Calu3 (cell line): ENCODE results near the gene CES2. TPM values are rescaled to one million over a fixed set of nuclear protein-coding genes. Genes with fewer than 3 reads are reported as not detected.

Source experiments
- BruUV-seq: library from RNA; stranded (reverse); fragments of 400-500 nt; replicated peaks from 2 replicates; lab custom pipeline; 2021; lab: Mats Ljungman, UMichigan
- CTCF ChIA-PET: fragments of 300-600 bp; sonication (Branson Sonifier 250); formaldehyde crosslinking; loops from one replicate; lab custom pipeline; 2022; ENCODE audit warnings: antibody characterized with exemption; lab: Charles Lee
- DNase-seq: peaks from one replicate; pipeline ENCODE4 v3.0.0; 2022
- H3K27ac Mint-ChIP-seq: one replicate; pipeline ENCODE4 v1.8.0; 2022; ENCODE audit warnings: mixed read lengths; ENCODE audit not compliant: unreplicated experiment
- H3K27me3 Mint-ChIP-seq: one replicate; pipeline ENCODE4 v1.8.0; 2022; ENCODE audit warnings: mixed read lengths; ENCODE audit not compliant: unreplicated experiment
- H3K36me3 Mint-ChIP-seq: one replicate; pipeline ENCODE4 v1.8.0; 2022; ENCODE audit warnings: mild to moderate bottlenecking, moderate library complexity, mixed read lengths; ENCODE audit not compliant: insufficient read depth, unreplicated experiment
- H3K4me1 Mint-ChIP-seq: one replicate; pipeline ENCODE4 v1.8.0; 2022; ENCODE audit warnings: mild to moderate bottlenecking, low read depth, mixed read lengths; ENCODE audit not compliant: unreplicated experiment
- H3K4me3 Mint-ChIP-seq: one replicate; pipeline ENCODE4 v1.8.0; 2022; ENCODE audit warnings: mild to moderate bottlenecking, low read depth, moderate library complexity, mixed read lengths; ENCODE audit not compliant: unreplicated experiment
- H3K9me3 Mint-ChIP-seq: one replicate; pipeline ENCODE4 v1.8.0; 2022; ENCODE audit warnings: low read depth, mixed read lengths; ENCODE audit not compliant: unreplicated experiment
- CTCF ChIP-seq: fragments of 200-600 bp; IDR thresholded peaks from one replicate; pipeline ENCODE4 v1.8.0; 2022; ENCODE audit warnings: antibody characterized with exemption; ENCODE audit not compliant: unreplicated experiment
- intact Hi-C: fragments of 100-400 bp; cut with micrococcal nuclease; formaldehyde crosslinking; loops from one replicate; pipeline ENCODE4 v1.10.0; 2022; ENCODE audit not compliant: unreplicated experiment
- total RNA-seq: library from RNA; stranded (reverse); gene quantifications from 2 replicates; pipeline ENCODE4 v1.2.3, GENCODE V29; 2022

CES2 gene
- total RNA-seq, 1 experiment from 2014 or later = 61.1 TPM

GRCh38 chr16:66961914-66962313 lies 26.6 kb downstream of the CES2 start:
- BruUV-seq = no TSS peak
- Mint-ChIP-seq H3K36me3 (no peaks in the 10 kb centered on the region), H3K27ac (no peak overlapping the region), H3K4me1 (peaks cover 11% of the 10 kb centered on the region), H3K27me3 (peaks cover 63% of the 10 kb centered on the region), H3K9me3 (no peaks in the 10 kb centered on the region), H3K4me3 (no peak overlapping the region)
- peak; percentile 53 for DNase-seq
- no peak for TF ChIP-seq CTCF
- intact Hi-C loops = no loop called here
- CTCF ChIA-PET = interaction anchor here (0.6 kb wide), 1 partner anchor 214 kb away, joined by 3 read pairs; no protein-coding TSS in a partner anchor

- H3K4me1 Mint-ChIP-seq = peaks cover 11% of the 10 kb centered on the region
- H3K27me3 Mint-ChIP-seq = peaks cover 63% of the 10 kb centered on the region
- peaks cover 5% of the 10 kb centered on the region for H3K36me3 Mint-ChIP-seq
- no TSS peak for BruUV-seq
- no peak for TF ChIP-seq CTCF
- intact Hi-C loops = no loop called here
- H3K27ac Mint-ChIP-seq = no peak overlapping the region
- DNase-seq = no peak
- H3K9me3 Mint-ChIP-seq = no peaks in the 10 kb centered on the region
- CTCF ChIA-PET = interaction anchor here (0.8 to 1.6 kb wide), 2 partner anchors 10 to 49 kb away, joined by 3 to 5 read pairs; no protein-coding TSS in a partner anchor
- no peak overlapping the region for H3K4me3 Mint-ChIP-seq
These were observed 28.7 kb downstream of the CES2 start for GRCh38 chr16:66964049-66964448.

DNA sequence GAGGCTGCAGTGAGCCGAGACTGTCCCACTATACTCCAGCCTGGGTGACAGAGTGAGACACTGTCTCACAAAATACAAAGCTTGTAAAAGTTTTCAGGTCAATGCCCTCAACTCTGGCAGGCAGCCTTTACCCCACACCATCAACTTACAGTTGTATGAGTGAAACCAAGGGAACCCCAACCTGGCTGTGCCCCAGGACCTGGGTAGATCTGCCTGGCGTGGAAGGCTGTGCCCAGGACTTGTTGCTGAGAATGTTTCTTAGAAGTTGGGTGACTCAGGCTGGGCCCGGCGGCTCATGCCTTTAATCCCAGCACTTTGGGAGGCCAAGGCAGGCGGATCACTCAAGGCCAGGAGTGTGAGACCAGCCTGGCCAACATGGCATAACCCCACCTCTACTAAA lies 33.5 kb downstream of the CES2 start:
- DNase-seq = no peak
- BruUV-seq = no TSS peak
- TF ChIP-seq CTCF = no peak
- intact Hi-C loops = no loop called here
- Mint-ChIP-seq H3K36me3 (peaks cover 5% of the 10 kb centered on the region), H3K27me3 (peaks cover 71% of the 10 kb centered on the region), H3K4me1 (no peaks in the 10 kb centered on the region), H3K27ac (no peak overlapping the region), H3K4me3 (no peak overlapping the region), H3K9me3 (no peaks in the 10 kb centered on the region)
- CTCF ChIA-PET = no interaction called here

DNA sequence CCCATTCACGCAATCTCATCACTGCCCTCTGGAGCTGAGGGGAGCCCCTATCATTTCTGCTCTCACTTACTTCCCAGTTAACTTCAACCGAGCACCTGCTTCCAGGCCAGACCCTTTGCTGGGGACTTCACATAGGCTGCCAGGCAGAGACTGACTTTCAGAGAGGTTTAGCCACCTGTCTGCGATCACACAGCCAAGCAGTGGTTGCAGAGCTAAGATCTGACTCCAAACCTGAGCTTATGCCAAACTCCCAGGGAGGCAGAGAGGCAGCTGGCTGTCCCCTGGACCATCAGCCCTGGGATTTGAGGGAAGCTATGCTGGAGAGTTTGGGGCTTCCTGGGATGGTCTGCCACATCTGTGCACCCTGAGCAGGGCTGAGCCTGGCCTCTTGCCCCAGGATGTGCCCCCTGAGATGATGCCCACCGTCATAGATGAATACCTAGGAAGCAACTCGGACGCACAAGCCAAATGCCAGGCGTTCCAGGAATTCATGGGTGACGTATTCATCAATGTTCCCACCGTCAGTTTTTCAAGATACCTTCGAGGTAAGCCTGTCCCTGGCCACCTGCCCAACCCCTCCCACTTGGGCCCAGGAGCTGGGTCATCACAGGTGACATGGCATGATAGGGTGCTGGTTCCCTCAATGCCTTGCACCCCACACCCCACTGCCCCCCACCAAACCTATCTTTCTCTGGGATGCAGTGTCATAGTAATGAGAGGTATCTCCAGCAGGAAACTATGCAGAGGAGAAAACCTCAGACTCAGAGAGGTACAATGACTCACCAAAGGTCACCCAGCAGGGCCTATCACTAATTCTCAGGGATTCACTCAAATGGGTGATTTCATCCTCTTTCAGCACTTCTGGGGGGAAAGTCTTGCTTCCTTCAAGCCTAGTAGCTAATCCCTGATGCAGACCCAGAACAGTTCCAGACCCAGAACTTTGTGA lies 35.7 kb downstream of the CES2 start:
- H3K36me3 Mint-ChIP-seq = peaks cover 5% of the 10 kb centered on the region
- CTCF ChIA-PET = interaction anchor here (0.8 kb wide), 1 partner anchor 213 kb away, joined by 3 read pairs; no protein-coding TSS in a partner anchor
- H3K27me3 Mint-ChIP-seq = peaks cover 64% of the 10 kb centered on the region
- H3K4me3 Mint-ChIP-seq = no peak overlapping the region
- H3K9me3 Mint-ChIP-seq = no peaks in the 10 kb centered on the region
- no peaks in the 10 kb centered on the region for H3K4me1 Mint-ChIP-seq
- intact Hi-C loops = no loop called here
- peak; percentile 40 for DNase-seq
- BruUV-seq = no TSS peak
- H3K27ac Mint-ChIP-seq = no peak overlapping the region
- no peak for TF ChIP-seq CTCF
